Right atrium auricular region (tissue), 2 donors: ENCODE measurements around the gene YJU2. TPM values are rescaled to one million over a fixed set of nuclear protein-coding genes. Genes with fewer than 3 reads are reported as not detected.
A peak's percentile ranks its signal among the peaks of the same experiment; 100 is the strongest.

Source experiments
- DNase-seq: peaks from one replicate; pipeline ENCODE4 v3.0.0-alpha.2; 2019; ENCODE audit warnings: low spot score
- H3K27ac ChIP-seq, 2 donors: fragments of 200-600 bp; sonication (generic); 1 replicate in 1 of 2; 2 replicates in 1 of 2; pipeline ENCODE4 v1.5.1; 2016 to 2019
- H3K27me3 ChIP-seq, 2 donors: fragments of 200-600 bp; sonication (generic); one replicate each; pipeline versions ENCODE4 v1.5.1 to v1.6.0; 2017 to 2019
- H3K36me3 ChIP-seq: fragments of 200-600 bp; sonication (generic); one replicate; pipeline ENCODE4 v1.5.1; 2016
- H3K4me1 ChIP-seq, 2 donors: fragments of 200-600 bp; sonication (generic); one replicate each; pipeline versions ENCODE4 v1.5.1 to v1.6.0; 2017 to 2019
- H3K4me3 ChIP-seq, 2 donors: fragments of 200-600 bp; sonication (generic); 1 replicate in 1 of 2; 2 replicates in 1 of 2; pipeline ENCODE4 v1.5.1; 2017 to 2019; ENCODE audit warnings: mild to moderate bottlenecking in 1 of 2, moderate library complexity in 1 of 2
- H3K9me3 ChIP-seq, 2 donors: fragments of 200-600 bp; sonication (generic); one replicate each; pipeline ENCODE4 v1.5.1; 2019
- total RNA-seq, 2 donors: library from RNA; depleted of rRNA; stranded (reverse); fragments of >200 nt; gene quantifications; one replicate each; pipeline ENCODE4 v1.1.0, GENCODE V29; 2016
- TF ChIP-seq, protein P1 (sequence below), 2 donors: fragments of 200-600 bp; sonication (generic); IDR thresholded peaks; one replicate each; pipeline ENCODE4 v1.5.1; 2019; ENCODE audit warnings: antibody characterized with exemption in 2 of 2

Gene YJU2
- total RNA-seq, 2 donors from 2014 or later: 9.1 to 17.6 TPM

DNA sequence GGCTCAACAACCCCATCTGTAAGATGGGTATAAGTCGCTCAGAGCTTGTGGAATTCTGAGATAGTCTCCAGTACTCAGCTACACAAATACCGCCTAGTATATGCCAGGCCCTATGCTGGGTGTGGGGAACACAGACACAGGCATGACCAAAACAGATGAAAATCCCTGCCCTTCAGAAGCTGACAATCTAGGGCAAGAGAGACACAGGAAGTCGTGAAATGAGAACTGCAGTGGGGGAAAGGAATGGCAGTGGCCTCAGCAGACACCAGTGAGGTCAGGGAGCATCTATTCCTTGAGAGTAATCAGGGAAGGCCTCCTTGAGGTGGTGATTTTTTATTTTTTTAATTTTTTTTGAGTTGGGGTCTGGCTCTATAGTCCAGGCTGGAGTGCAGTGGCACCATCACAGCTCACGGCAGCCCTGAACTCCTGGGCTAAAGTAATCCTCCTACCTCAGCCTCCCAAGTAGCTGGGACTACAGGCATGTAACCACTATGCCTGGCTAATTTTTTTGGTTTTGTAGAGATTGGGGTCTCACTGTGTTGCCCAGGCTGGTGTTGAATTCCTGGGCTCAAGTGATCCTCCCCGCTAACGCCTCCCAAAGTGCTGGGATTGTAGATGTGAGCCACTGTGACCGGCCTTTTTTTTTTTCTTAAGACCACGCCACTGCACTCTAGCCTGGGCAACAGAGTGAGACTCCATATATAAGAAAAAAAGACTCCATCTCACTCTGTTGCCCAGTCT lies 52.1 kb downstream of the YJU2 start:
- H3K27ac ChIP-seq: no peak overlapping the region
- no peaks in the 10 kb centered on the region for H3K27me3 ChIP-seq
- TF ChIP-seq, protein P1, sequence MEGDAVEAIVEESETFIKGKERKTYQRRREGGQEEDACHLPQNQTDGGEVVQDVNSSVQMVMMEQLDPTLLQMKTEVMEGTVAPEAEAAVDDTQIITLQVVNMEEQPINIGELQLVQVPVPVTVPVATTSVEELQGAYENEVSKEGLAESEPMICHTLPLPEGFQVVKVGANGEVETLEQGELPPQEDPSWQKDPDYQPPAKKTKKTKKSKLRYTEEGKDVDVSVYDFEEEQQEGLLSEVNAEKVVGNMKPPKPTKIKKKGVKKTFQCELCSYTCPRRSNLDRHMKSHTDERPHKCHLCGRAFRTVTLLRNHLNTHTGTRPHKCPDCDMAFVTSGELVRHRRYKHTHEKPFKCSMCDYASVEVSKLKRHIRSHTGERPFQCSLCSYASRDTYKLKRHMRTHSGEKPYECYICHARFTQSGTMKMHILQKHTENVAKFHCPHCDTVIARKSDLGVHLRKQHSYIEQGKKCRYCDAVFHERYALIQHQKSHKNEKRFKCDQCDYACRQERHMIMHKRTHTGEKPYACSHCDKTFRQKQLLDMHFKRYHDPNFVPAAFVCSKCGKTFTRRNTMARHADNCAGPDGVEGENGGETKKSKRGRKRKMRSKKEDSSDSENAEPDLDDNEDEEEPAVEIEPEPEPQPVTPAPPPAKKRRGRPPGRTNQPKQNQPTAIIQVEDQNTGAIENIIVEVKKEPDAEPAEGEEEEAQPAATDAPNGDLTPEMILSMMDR (IDR thresholded peaks at IDR 0.05): no peak
- H3K36me3 ChIP-seq: no peaks in the 10 kb centered on the region
- no peaks in the 10 kb centered on the region for H3K9me3 ChIP-seq
- DNase-seq: no peak
- H3K4me1 ChIP-seq: peaks cover 0 to under 1% of the 10 kb centered on the region in 2 donors
- no peak overlapping the region for H3K4me3 ChIP-seq

- H3K4me3 ChIP-seq: no peak overlapping the region
- no peaks in the 10 kb centered on the region for H3K27me3 ChIP-seq
- H3K4me1 ChIP-seq: peaks cover 0 to 7% of the 10 kb centered on the region in 2 donors
- H3K27ac ChIP-seq: no peak overlapping the region
- H3K9me3 ChIP-seq: no peaks in the 10 kb centered on the region
- TF ChIP-seq, protein P1 (IDR thresholded peaks at IDR 0.05): no peak
- H3K36me3 ChIP-seq: no peaks in the 10 kb centered on the region
- DNase-seq: no peak
Observed at GRCh38 chr19:4300589-4300988, 53.7 kb downstream of the YJU2 start.

GRCh38 chr19:4301590-4302242 lies 54.8 kb downstream of the YJU2 start:
- H3K9me3 ChIP-seq: no peaks in the 10 kb centered on the region
- peaks cover 0 to 7% of the 10 kb centered on the region in 2 donors for H3K4me1 ChIP-seq
- no peak for DNase-seq
- no peak overlapping the region for H3K4me3 ChIP-seq
- TF ChIP-seq, protein P1 (IDR thresholded peaks at IDR 0.05): no peak
- no peaks in the 10 kb centered on the region for H3K27me3 ChIP-seq
- no peak overlapping the region for H3K27ac ChIP-seq
- no peaks in the 10 kb centered on the region for H3K36me3 ChIP-seq

DNA sequence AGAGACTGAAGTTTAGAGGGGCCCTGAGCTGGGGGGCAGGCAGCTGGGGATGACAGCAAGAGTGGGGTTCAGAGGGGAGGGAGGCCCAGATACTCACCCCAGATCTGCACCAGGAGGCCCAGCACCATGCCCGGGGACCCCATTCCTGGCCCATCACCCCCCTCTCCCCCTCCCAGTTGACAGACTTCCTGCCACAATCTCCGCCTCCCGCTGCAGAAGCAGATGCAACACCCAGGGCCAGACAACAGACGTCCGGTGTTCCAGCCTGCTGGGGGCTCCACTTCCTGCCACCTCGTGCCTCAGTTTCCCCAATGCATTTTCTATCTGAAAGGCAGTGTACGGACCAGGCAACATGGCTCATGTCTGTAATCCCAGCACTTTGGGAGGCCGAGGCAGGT lies 55.4 kb downstream of the YJU2 start, which contains the start of gene TMIGD2:
TMIGD2 (minus strand) TSS at position 147 of the 398 bp plus-strand sequence; CDS start at position 143, 4 bp downstream.
- H3K27me3 ChIP-seq: no peaks in the 10 kb centered on the region
- peaks cover 0 to 7% of the 10 kb centered on the region in 2 donors for H3K4me1 ChIP-seq
- TF ChIP-seq, protein P1 (IDR thresholded peaks at IDR 0.05): no peak
- H3K9me3 ChIP-seq: no peaks in the 10 kb centered on the region
- H3K27ac ChIP-seq: no peak within 1 kb of the TSS
- H3K4me3 ChIP-seq: no peak within 1 kb of the TSS
- no peak for DNase-seq
- no peaks in the 10 kb centered on the region for H3K36me3 ChIP-seq

DNA sequence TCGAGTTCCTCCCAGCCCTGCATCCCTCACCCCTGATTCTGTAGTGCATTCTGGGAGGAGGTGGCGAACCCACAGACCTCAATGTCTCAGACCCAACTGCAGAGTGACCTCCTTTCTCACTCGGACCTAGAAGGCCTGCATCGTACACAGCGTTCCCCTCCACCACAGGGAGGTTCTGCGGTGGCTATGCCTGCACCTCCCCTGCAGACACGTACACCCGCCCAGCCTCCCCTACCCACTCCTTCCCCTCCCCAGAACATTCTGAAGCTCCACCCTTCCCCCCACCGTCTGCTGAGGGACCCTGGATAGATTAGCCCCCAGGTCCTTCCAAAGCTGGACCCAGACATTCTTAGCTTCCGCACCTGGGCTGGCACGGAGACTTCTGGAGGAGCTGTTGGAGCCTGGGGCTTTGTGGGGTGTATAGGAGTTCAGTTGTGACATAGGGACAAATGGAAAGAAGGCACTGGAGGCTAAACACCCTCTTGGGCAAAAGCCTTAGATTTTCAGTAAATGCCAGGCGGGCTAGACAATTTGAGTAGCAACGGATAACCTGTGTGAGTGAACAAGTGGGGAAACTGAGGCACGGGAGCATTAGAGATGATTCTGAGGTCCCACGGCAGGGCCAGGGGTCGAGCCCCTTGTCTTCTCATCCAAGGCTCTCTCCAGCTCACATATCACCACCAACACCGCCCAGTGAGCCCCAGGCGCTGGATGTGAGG lies 57.1 kb downstream of the YJU2 start:
- H3K9me3 ChIP-seq: no peaks in the 10 kb centered on the region
- no peak for DNase-seq
- no peak overlapping the region for H3K27ac ChIP-seq
- peaks cover 0 to 7% of the 10 kb centered on the region in 2 donors for H3K4me1 ChIP-seq
- H3K27me3 ChIP-seq: no peaks in the 10 kb centered on the region
- H3K36me3 ChIP-seq: no peaks in the 10 kb centered on the region
- TF ChIP-seq, protein P1 (IDR thresholded peaks at IDR 0.05): no peak
- peak overlapping the region in 1 of 2 donors; percentile 29 for H3K4me3 ChIP-seq
